ENCODE measurements around the gene ZNF804A. TPM values are rescaled to one million over a fixed set of nuclear protein-coding genes. Genes with fewer than 3 reads are reported as not detected.

The ZNF804A gene
- 0.51 and 1.3 TPM in 2 replicates for total RNA-seq

DNA sequence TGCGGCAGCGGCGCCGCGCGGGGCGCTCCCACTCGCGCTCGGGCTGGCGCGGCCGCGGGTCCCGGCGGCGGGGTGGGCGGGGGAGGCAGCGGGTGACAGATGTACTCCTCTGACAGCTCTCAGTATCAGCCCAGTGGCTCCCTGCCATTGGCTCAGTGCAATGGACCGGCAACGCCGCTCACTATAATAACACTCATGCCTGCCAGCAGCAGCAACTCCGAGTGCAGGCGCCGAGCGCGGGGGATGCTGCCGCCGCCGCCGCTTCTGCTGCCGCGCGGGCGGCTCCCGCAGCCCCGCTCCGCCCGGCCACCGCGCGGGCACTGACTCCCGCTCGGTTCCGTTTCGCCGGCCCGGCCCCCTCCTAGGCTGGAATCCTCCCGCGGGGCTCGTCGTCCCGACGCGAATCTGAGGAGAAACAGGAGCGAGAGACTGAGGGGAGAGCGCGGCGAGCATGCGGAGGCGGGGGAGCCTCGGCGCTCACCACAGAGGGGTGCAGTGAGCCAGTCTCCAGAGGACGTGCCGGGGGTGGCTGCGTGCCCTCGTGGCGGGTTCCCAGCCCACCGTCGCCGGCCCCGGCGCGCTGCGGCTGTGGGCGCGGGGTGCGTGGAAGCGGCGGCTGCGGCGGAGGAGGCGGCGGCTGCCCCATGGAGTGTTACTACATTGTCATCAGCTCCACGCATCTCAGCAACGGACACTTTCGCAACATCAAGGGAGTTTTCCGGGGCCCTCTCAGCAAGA is at the start of gene ZNF804A:
Gene ZNF804A, plus strand, starts transcription at position 214 of the 738 bp plus-strand sequence. Its CDS starts 431 bp downstream, at position 645.

Data from pericardium fibroblast (primary cell).